Lung (tissue), 12 donors: Measurements from ENCODE around the gene STX10. TPM values are rescaled to one million over a fixed set of nuclear protein-coding genes. Genes with fewer than 3 reads are reported as not detected.
A peak's percentile ranks its signal among the peaks of the same experiment; 100 is the strongest.

Source experiments
- ATAC-seq: fragments of 200-7000 bp; cut with Tn5 transposase; one replicate; pipeline ENCODE4 v1.9.1; 2020; ENCODE audit warnings: moderate number of reproducible peaks; ENCODE audit not compliant: insufficient read depth, low FRiP score
- DNase-seq, 3 donors: peaks; one replicate each; pipeline ENCODE4 v3.0.0-alpha.2; 2013 to 2017
- H3K27ac ChIP-seq, 2 donors: one replicate each; pipeline ENCODE4 v1.5.1; 2013; ENCODE audit warnings: mild to moderate bottlenecking in 2 of 2, moderate library complexity in 2 of 2, control low read depth in 1 of 2, inconsistent platforms in 1 of 2, low read depth in 1 of 2, low read length in 1 of 2
- H3K27me3 ChIP-seq, 3 donors: one replicate each; pipeline ENCODE4 v1.5.1; 2013; ENCODE audit warnings: low read length in 2 of 3; ENCODE audit not compliant: control insufficient read depth in 3 of 3, insufficient read depth in 3 of 3
- H3K36me3 ChIP-seq, 4 donors: one replicate each; pipeline ENCODE4 v1.5.1; 2013; ENCODE audit warnings: low read length in 4 of 4, mild to moderate bottlenecking in 1 of 4, moderate library complexity in 1 of 4; ENCODE audit not compliant: control insufficient read depth in 4 of 4, insufficient read depth in 4 of 4
- H3K4me1 ChIP-seq, 5 donors: one replicate each; pipeline ENCODE4 v1.5.1; 2013; ENCODE audit warnings: low read length in 5 of 5, mild to moderate bottlenecking in 2 of 5, moderate library complexity in 1 of 5; ENCODE audit not compliant: control insufficient read depth in 5 of 5, insufficient read depth in 5 of 5
- H3K4me3 ChIP-seq: one replicate; pipeline ENCODE4 v1.5.1; 2013; ENCODE audit warnings: mild to moderate bottlenecking, control low read depth, moderate library complexity
- H3K9ac ChIP-seq, 2 donors: one replicate each; pipeline ENCODE4 v1.5.1; 2013; ENCODE audit warnings: low read length in 2 of 2, control low read depth in 1 of 2; ENCODE audit not compliant: insufficient read depth in 1 of 2
- H3K9me3 ChIP-seq, 4 donors: one replicate each; pipeline ENCODE4 v1.5.1; 2013; ENCODE audit warnings: low read length in 3 of 4, mild to moderate bottlenecking in 1 of 4, moderate library complexity in 1 of 4; ENCODE audit not compliant: control insufficient read depth in 4 of 4, insufficient read depth in 3 of 4
- WGBS, 2 donors: extraction: QIAGEN DNeasy Blood & Tissue Kit; methylation state at CpG; one replicate each; pipeline ENCODE4 v1.1.7; 2013; 5-methylcytosine and 5-hydroxymethylcytosine counted together
- polyA plus RNA-seq, 2 donors: library from polyadenylated mRNA; stranded (reverse); fragments of 200-250 nt; gene quantifications; one replicate each; pipeline ENCODE4 v1.2.1, GENCODE V29; 2013
- total RNA-seq, 2 donors: library from RNA; depleted of rRNA in 1 of 2; stranded (reverse); fragments of >200 nt in 1 of 2; gene quantifications; one replicate each; pipeline ENCODE4 v1.2.1, GENCODE V29; 2014 to 2021
- TF ChIP-seq, protein P1 (sequence below): IDR thresholded peaks from 2 replicates; pipeline ENCODE4 v1.5.1; 2012; ENCODE audit warnings: mild to moderate bottlenecking; ENCODE audit errors: control extremely low read depth, extremely low read depth
- donor health status: control.
- donor health status: control.
- donor health status: Bipolar disorder and iron deficiency.
- donor health status: healthy.
- donor health status: DM: yes; HTN: yes; CAD: no.

STX10 gene
- total and polyA plus RNA-seq, 4 donors = 45.8 to 136 (median 111) TPM

DNA sequence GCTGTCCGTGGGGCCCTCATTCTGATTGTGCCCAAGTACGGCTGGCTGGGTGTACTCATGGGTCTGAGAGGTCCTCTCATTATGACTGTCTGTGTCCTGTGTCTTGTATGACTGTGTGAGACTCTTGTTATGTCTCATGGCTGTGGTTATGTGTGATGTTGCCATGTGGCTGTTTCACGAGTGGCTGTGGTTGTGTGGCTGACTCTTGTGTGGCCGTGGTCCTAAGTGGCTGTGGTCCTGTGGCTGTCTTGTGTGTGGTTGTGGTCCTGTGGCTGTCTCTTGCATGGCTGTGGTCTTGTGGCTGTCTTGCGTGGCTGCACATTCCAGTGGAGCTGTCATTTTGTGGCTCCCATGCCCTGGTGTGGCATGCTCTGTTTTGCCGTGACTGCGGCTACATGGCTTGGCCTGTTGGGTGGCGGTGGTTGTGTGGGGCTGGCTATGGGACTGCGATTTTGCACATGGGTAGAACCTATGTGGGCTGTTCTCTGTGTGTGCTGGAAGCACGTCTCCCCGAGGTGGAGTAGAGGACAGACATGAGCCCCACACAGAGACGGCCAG lies 50.1 kb downstream of the STX10 start:
- DNase-seq (no peak), ATAC-seq (no peak)
- Histone ChIP-seq H3K27ac (peak overlapping the region; percentile 87 to 96), H3K4me3 (no peak overlapping the region), H3K9ac (no peak overlapping the region), H3K36me3 (peaks cover 3 to 13% (median 5%) of the 10 kb centered on the region in 4 donors), H3K4me1 (peaks cover 0 to 26% (median 5%) of the 10 kb centered on the region in 5 donors), H3K27me3 (no peaks in the 10 kb centered on the region), H3K9me3 (no peaks in the 10 kb centered on the region)
- 19 to 51% methylated on average over 12 of the region's 12 CpGs for WGBS, 2 donors
- TF ChIP-seq, protein P1, sequence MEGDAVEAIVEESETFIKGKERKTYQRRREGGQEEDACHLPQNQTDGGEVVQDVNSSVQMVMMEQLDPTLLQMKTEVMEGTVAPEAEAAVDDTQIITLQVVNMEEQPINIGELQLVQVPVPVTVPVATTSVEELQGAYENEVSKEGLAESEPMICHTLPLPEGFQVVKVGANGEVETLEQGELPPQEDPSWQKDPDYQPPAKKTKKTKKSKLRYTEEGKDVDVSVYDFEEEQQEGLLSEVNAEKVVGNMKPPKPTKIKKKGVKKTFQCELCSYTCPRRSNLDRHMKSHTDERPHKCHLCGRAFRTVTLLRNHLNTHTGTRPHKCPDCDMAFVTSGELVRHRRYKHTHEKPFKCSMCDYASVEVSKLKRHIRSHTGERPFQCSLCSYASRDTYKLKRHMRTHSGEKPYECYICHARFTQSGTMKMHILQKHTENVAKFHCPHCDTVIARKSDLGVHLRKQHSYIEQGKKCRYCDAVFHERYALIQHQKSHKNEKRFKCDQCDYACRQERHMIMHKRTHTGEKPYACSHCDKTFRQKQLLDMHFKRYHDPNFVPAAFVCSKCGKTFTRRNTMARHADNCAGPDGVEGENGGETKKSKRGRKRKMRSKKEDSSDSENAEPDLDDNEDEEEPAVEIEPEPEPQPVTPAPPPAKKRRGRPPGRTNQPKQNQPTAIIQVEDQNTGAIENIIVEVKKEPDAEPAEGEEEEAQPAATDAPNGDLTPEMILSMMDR = no peak

DNA sequence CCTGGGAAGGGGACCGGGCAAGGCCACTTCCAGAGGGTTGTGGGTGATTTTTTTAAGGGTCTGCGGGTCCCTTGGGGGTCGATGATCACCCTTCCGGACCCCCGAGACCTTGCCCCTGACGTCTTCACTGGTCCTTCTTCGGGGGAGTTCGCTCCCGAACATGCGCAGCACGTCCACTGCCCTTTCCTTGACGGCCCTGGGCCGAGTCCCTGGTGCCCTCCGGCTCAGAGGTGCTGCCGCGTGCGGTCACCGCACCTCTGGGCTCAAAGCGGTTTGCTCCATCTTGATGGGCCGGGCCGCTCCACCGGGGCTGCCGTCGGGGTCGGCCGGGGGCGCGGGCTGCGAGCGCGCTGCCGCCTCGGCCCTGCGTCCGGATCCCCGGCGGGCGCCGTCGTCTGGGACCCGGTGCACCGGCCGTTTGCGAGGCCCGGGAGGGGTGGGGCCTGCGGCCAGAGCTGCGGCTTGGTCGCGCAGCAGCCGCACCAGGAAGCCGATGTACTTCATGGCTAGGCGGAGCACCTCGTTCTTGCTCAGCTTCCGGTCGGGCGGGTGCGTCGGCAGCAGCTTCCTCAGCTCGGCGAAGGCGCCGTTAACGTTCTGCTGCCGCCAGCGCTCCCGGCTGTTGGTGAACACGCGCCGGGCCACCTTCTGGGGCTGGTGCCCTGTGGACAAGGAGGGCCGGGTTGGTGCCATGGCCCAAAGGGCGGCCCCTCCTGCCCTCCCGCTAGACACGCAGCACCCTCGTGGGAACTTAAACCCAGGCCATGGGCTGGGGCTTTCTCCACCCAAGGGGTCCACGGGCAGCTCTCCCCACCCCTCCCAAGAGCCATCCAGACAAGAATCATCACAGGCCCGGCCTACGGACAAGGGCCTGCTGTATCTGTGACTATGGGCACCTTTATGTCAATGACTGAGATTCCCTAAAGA lies 50.8 kb downstream of the STX10 start:
- Histone ChIP-seq H3K27me3 (no peaks in the 10 kb centered on the region), H3K36me3 (peaks cover 3 to 16% (median 3%) of the 10 kb centered on the region in 4 donors), H3K9ac (no peak overlapping the region), H3K4me3 (peak overlapping the region; percentile 22), H3K27ac (peak overlapping the region; percentile 87 to 96), H3K9me3 (no peaks in the 10 kb centered on the region), H3K4me1 (peaks cover 0 to 26% (median 5%) of the 10 kb centered on the region in 5 donors)
- TF ChIP-seq, protein P1 = no peak
- peak; percentile 61 to 76 (median 70) for DNase-seq
- ATAC-seq = peak; percentile 44
- WGBS, 2 donors = 12 to 15% methylated on average over 72 to 77 of the region's 77 CpGs

DNA sequence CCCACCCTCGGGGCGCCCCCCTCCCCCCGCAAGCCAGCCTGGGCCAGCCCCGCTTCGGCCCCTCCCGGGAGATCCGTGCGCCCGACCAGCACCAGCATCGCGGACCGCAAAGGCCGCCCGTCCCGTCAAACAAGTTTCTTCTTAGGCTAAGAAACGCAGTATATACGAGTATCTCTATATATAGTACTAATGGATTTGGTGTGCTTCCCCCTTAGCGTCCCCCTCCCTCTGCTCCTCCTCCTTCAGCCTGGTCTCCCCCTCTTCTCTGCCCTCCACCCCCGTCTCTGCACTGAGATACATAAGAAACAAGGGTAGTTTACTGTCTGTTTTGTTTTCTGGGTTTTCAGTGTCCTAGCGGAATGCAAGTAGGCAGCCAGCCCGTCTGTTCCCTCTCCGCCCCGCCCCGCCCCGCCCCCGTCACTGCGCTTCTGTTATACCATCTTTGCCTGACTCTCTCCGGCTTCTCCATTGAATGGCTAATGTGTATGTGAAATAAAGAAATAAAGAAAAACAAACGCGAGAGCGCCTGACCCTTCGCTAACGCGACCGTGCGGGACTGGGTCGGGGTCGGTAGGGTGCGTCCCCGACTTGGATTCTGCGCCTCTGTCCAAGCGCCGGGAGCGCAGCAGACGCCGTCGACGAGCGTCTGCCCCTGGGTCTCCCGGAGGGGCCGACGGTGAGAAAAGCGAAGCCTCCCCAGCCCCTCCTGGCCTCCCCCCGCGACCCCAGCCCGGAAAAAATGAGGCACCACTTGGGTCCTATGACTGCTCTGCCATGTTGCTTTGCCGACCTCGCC lies 51.7 kb downstream of the STX10 start:
- Histone ChIP-seq H3K4me1 (peaks cover 0 to 29% (median 5%) of the 10 kb centered on the region in 5 donors), H3K9ac (no peak overlapping the region), H3K4me3 (peak overlapping the region; percentile 22), H3K27ac (peak overlapping the region; percentile 87 to 96), H3K27me3 (no peaks in the 10 kb centered on the region), H3K36me3 (peaks cover 3 to 16% (median 3%) of the 10 kb centered on the region in 4 donors), H3K9me3 (no peaks in the 10 kb centered on the region)
- WGBS, 2 donors = 3 to 12% methylated on average over 56 to 58 of the region's 58 CpGs
- peak; percentile 72 to 79 (median 75) for DNase-seq
- no peak for ATAC-seq
- TF ChIP-seq, protein P1 = no peak
